NOMO-1 treated with dmso at 0.1 percent for 144 hours (cell line): Measurements from ENCODE around the gene RNASEL.
A peak's percentile ranks its signal among the peaks of the same experiment; 100 is the strongest.
"Not testable (repeated sequence)": the region's sequence is repeated elsewhere in the genome, so short reads cannot be mapped to it uniquely, and the experiment has no call there.

Source experiments
- DNase-seq: peaks from one replicate; lab custom pipeline; 2025; ENCODE audit not compliant: unreplicated experiment; lab: John Stamatoyannopoulos, UW

RNASEL gene, protein sequence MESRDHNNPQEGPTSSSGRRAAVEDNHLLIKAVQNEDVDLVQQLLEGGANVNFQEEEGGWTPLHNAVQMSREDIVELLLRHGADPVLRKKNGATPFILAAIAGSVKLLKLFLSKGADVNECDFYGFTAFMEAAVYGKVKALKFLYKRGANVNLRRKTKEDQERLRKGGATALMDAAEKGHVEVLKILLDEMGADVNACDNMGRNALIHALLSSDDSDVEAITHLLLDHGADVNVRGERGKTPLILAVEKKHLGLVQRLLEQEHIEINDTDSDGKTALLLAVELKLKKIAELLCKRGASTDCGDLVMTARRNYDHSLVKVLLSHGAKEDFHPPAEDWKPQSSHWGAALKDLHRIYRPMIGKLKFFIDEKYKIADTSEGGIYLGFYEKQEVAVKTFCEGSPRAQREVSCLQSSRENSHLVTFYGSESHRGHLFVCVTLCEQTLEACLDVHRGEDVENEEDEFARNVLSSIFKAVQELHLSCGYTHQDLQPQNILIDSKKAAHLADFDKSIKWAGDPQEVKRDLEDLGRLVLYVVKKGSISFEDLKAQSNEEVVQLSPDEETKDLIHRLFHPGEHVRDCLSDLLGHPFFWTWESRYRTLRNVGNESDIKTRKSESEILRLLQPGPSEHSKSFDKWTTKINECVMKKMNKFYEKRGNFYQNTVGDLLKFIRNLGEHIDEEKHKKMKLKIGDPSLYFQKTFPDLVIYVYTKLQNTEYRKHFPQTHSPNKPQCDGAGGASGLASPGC

DNA sequence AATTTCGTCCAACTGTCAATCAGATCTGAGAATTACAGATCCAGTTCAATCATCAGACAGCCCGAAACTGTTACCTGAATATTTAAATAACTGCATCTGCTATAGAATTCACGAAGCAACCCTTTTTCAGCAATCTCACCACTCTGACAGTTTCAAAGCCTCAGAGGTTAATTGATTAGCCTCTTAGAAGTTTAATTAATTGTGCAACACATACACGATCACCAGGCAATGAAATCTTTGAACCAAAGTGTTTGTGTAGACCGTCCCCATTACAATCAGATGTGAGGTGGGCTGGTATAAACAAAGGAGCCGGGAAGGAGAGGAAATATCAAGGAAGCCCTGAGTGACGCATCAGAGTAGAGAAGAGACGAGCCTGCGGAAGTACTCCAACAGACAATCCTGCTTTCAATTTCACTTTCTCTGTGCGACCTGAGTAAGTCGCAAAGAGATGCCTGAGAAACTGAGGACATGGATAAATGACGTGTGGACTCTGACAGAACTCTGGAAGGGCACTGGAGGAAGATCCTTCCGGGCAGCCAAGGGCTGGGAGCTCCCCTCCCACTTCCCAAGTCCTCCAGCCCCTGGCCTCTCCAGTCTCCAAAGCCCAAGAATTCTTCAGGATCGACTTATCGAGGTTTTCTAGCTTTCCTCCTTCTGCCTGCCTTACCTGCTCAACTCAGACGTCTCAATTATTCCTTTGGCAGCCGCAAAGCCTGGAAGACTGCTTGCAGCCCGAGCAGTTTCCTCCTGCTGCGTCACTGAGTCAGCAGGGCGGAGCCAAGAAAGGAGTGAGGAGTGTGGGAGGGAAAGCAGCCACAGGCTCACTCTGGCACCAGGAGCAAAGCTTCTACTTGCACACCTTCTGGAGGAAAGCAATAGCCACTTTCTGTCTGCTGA is at the start of gene RNASEL:
Gene RNASEL (minus strand): TSS at position 757 of the 897 bp plus-strand sequence. CDS start 2,450 bp downstream, outside the sequence.
- peak; percentile 47 for DNase-seq

DNA sequence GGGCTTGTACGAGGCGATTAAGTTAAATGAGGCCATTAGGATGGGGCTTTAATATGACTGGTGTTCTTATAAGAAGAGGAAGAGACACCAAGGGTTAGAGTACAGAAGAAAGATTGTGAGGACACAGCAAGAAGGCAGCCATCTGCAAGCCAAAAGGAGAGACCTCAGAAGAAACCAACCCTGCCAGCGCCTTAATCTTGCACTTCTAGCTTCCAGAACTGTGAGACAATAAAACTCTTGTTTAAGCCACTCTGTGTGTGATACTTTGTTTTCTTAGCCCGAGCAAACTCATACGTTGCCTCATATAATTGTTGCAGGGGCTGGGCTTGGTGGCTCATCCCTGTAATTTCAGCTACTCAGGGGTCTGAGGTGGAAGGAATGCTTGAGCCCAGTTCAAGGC is 48.7 kb upstream of the RNASEL start:
- no peak for DNase-seq

DNA sequence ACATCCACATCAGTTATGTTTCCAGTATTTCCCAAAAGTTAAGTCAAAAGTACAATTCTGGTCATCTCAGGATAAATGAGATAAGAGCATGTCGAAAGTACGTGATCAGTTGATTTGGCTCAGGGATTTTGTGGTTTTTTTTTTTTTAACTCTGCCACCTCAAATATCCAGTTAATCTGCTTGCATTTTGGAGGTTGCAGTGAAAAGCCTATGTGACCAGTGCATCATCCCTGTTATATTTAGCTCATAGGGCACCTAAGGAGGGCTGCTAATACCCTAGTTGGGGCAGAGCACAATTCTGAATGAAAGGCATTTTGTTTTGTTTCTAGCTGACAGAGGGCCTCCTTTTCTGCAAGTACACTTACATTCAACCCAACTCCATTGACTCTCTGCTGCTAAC is 46.8 kb upstream of the RNASEL start:
- DNase-seq, result no peak

DNA sequence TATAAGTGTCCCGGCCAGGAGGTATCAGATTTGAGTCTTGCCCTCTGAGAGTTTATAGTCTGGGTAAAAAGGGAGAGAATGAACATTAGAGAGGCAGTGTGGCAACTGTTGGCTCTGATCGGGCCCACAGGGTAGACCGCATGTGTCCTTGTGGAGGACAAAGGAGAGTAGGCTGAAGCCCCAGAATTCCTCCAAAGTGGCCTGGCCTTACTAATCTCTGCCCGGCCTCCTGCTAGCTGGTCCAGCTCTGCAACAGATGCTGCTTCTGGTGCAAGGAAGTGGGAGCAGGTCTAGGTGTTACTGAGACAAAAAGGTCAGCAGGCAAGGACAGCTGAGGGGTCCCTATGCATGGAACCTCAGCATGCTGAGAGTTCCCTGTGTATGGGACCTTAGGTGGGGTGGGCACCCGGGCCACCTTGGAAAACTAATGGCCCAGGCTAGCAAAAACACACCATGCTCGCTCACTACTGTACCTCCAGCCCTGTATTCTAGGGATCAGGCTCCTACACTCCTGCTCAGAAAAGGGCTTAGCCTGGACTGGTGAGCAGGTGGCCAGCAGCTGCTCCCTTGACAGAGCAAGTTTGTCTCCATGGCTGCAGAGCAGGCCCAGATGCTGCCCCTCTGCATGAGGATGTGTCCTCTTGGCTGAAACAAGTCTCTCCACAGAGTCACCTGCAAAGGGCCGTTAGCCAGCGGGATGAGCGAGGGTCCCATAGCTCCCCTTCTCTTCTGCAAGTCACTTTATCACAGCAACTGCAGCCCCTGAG is 45.4 kb upstream of the RNASEL start:
- DNase-seq, result no peak

DNA sequence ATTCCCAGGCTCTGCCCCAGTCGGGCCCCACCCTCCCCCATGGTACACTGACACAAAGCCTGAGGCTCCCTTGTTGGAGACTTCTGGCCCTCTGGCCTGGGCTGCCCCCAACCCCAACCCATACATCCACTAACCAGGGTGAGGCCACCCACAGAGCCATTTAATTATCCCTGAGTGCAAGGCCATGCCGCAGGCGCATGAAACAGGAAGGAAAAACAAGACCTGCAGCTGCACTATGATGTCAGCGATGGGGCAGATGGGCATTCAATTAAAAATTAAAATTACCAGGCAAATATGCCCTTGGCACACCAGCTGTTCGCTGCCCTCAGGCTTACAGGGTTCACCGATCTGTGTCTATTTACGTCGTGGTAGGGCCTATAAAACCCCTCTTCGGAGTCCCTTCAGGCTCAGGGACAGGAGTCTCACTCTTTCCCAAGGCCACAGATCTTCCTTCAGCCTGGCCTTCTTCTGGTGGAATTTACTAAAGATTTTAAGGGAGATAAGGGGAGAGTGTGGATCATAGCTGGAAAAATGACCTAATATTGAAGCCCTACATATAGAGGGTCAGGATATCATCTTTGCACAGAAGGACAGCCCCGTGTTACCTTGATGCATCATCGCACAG is 44.7 kb upstream of the RNASEL start:
- no peak for DNase-seq

DNA sequence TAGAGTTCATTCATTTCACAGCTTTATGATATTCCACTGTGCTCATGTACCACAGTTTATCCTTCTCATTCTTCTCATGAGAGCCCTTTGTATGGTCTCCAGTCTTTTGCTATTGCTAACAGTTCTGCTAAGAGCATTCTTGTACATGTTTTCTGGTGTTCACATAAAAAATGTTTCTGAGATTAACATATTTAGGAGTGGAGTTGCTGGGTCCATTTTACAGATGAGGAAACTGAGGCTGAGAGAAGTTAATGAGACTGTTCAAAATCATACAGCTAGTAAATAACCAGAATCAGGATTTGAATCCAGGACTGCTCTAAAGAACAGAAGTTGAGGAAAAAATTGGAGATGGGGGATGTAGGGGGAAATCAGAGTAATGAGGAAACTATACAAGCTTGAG is 44.0 kb upstream of the RNASEL start:
- DNase-seq, result no peak

DNA sequence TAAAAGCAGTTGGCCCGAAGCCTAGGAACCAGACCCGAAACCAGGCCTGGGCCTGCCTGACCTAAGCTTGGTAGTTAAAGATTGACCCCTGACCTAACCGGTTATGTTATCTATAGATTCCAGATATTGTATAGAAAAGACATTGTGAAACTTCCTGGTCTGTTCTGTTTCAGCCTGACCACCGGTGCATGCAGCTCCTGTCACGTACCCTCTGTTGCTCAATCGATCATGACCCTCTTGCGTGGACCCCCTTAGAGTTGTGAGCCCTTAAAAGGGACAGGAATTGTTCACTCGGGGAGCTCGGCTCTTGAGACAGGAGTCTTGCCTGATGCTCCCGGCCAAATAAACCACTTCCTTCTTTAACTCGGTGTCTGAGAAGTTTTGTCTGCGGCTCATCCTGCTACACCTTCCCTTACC is 43.4 kb upstream of the RNASEL start:
- DNase-seq, result not testable (repeated sequence)

DNA sequence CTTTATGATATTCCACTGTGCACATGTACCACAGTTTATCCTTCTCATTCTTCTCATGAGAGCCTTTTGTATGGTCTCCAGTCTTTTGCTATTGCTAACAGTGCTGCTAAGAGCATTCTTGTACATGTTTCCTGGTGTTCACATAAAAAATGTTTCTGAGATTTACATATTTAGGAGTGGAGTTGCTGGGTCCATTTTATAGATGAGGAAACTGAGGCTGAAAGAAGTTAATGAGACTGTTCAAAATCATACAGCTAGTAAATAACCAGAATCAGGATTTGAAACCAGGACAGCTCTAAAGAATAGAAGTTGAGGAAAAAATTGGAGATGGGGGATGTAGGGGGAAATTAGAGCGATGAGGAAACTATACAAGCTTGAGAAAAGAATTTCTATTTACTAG is 42.9 kb upstream of the RNASEL start:
- DNase-seq, result no peak

DNA sequence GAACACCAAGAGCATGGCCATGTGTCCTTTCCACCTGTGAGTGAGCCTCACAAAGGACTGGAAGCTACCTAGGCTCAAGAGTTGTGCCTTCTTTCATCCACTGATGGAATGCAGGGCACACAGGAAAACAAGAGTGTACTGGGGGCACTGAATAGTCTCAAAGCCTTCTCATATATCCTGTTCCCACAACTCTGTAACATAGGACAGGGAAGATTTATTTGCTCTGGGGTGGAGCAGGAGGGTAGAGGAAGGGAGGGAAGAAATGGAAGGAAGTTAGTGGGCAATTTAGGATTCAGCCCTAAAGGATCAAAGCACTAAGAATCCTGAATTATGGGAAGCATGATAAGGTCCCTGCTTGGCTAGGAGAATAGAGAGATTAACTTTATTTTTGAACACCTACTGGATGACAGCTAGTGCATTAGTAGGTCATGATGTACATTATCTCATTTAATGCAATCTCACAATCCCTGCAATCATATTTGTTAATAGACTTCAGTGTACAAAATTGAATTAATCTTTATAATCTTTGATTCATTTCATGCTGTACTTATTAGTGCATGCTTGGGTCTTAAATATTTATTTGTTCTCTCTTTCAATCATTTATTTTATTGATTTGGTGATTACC is 42.1 kb upstream of the RNASEL start:
- DNase-seq, result no peak

DNA sequence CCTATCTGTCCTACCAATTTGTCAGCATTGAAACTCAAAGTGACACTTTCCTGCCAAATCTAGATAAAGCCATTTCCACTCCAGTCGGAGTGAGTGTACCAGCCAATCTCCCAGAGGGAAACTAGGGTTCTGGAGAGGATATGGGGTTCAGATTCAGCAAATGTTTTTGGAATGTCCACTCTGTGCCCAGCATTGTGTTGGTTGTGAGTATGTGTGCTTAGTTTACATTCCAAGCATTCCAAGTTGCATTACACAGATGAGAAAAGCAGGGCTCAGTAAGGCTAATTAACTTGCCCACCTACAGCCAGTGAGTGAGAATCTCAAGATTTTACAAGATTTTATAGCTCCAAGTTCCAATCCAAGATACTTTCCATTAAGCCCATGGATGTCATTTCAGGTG is 41.5 kb upstream of the RNASEL start:
- DNase-seq, result no peak

DNA sequence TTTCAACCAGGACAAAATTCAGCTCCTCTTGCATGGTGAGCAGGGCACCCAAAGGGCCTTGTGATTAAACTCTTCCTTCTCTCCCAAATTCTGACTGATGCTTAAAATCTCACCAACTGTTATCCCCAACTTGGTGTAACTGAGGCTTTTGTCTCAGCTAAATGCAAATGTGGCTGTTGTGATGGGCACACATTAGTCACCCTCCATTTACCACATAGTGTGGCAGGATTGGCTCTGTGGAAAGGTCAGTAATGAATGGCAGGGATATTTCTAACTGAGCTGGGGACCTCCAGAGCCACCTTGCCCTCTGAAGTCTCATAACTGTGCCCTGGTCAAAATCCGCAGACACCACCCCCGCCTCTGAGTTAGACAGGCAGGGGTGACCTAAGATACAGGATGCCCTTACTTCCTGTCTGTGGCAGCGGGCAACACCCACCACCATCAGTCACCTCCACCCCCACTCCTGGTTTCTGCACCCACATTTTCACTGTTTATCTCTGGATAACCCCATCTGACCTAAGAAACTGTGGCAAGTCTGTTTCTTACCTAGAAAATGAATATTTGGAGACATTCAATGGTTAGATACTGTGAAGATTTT is 40.5 kb upstream of the RNASEL start:
- DNase-seq, result no peak

DNA sequence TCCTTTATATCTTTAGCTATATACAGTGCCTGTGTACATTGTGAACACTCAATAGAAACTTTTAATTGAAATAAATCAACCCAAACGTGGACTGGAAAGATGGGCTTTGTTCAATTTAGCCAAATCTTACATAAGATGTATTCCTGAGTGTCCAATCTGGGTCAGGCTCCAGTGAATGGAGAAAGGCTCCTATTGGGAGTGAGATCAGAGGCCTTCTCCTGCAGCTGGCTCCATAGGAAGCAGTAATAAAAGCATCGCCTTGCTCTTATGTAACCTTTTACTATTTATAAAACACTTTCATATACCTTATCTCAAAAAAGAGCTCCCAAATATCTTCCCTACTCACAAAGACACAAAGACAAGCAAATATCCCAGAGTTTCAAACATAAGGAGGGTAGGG is 40.0 kb upstream of the RNASEL start:
- DNase-seq, result no peak

DNA sequence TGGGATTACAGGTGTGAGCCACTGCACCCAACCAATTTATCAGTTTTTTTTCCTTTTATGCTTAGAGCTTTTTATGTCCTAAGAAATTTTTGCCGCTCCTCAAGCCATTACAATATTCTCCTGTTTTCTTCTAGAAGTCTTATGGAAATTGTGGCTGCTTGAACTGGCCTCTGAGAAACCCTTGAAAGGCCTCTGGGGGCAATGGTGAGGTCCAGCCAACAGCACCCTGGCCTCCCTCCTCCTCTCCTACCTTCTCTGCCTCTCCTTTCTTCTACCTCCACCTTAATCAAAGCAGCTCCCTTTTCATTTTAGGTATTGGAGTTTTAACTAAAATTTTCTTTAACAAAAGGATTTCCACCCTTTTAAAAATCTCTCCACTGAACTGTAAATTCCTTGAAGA is 39.6 kb upstream of the RNASEL start:
- DNase-seq, result no peak

DNA sequence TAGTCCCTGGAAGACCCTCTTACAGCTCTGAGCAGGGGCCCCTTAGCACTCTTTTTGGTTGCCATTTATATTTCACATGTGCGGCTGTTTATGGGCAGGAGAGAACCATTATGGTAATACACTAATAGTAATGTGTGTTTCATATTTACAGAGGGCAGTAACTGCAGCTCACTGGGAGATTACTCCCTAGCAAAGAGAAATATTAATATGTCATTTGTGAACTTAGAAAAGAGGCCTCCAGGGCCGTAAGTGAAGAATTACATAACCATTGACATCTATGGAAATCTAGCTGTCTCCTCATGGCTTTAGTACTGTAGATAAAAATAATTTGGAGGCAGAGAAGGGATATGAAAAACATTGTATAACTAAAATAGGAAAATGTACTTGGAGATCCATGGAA is 38.6 kb upstream of the RNASEL start:
- no peak for DNase-seq

DNA sequence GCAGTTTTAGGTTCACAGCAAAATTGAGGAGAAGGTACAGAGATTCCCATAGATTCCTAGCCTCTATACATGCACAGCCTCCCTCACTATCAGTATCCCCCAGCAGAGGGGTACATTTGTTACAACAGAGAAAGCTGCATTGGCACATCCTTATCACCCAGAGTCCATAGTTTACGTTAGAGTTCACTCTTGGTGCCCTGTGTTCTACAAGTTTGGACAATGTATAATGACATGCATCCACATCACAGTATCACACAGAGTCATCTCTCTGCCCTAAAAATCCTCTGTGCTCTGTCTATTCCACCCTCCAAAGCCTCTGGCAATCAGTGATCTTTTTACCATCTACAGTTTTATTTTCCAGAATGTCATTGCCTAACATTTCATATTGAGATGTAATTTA is 37.5 kb upstream of the RNASEL start:
- DNase-seq, result no peak

DNA sequence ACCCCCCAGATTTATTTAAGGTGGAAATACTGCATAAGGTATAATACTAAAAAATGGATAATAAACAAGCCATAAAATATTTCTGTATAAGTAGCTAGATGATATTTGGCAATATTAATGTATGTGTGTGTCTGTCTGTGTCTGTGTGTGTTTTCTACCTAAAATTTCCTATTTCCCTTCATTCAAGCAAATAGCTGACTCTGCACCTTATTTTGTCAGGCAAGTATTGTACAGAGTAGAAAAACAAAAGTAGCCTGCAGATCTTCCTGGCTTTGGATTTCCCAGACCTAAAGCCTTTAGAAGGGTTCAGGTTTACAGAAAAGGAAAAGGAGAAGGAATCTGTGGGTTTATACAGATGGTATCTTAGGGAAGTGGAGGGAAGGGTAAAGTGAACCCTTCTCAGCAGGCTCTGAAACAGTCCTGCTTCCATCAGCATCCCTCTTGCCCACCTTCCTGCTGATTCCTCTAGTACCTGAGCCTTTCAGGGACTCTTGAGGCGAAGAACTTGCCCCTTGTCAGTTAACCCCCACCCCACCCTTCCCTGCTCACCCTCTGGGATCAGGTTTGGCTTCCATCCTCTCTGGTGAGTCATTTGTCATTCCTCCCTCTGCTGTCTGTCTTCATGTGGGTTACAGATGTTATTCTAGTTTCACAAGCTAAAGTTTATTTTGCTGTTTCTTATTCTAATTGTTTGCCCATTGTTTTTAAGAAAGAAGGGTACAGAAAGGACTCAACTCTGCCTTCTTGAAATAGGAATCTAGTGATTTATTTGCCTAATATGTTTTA is 36.9 kb upstream of the RNASEL start:
- no peak for DNase-seq

DNA sequence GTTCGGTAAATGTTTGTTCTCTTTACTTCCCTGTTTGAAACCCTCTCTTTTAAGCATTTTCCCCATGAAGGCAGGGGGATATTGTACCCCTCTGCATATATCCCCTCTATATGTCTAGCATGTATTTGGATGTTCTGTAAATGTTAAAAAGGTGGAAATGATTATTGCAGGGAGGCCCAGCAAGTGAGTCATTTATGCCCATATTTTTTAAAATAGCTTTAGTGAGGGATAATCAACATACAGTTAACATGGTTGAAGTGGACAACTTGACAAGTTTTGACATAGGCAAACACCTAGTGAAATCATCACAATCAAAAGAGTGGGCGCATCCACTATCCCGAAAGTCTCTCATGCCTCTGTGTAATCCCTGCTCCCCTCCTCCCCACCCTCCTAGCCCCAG is 36.0 kb upstream of the RNASEL start:
- DNase-seq, result no peak

DNA sequence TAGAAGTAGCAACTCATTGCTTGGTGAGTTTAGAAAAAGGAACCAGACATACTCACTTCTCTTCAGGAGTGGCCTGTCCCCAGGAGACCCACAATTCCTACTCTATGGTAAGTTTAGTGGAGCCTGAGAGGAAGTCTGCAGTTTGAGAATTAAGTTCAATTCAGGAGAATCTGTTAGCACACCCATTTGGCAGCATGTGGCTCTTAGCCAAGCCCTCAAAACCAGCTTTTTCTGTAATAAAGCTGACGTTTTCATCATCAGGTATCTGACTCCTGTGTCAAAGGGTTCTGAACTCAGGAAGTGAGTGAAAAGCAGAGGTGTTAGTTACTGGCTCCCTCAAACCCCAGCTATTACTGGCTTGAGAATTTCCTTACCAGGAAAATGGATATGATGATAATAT is 35.5 kb upstream of the RNASEL start:
- DNase-seq, result no peak
